ENCODE data around the gene PRUNE1.

Gene PRUNE1

DNA sequence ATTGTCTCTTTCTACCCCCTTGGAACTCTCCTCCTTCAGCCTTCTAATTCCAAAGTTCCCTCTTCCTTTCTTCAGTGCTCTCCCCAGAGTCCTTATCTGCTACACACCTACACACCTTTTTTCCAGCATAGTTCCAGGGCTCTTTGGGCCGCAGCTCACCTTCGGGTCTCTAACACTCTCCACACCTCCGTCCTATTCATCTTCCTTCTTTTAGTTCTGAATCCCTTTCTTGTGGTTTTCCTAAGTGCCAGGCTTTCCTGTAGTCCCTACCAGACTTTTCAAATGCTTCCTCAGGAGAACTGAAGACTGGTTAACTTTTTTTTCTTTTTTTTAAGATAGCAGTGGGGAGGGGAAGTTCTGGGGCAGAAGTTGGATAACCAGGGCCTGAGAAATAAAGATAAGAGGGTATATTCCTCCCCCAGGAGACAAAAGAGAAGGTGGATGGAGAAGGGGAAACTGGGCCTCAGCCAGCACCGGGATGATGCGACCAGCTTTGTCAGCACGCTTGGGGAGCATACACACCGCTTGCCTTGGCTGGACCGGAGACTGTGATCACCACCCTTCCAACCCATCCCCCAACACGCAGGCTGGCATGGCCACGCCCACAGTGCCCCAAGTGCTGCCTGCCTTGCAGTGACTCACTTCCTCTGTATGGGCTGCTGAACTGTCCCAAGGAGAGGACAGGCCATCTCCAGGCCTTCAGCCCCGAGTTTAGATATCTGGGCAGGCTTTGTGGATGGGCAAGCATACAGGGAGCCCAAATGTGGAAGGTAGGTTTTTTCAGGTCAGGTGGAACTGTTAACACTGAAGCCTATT lies 31.2 kb upstream of the PRUNE1 start:
- no peaks in the 10 kb centered on the region for H3K27me3 ChIP-seq (ENCODE audit: control insufficient read depth in 5 of 5, insufficient read depth in 4 of 5, low read length in 5 of 5)
- no peak overlapping the region for H3K27ac ChIP-seq (ENCODE audit: low read depth, low read length)
- peaks cover 12 to 59% (median 41%) of the 10 kb centered on the region in 5 donors for H3K4me1 ChIP-seq (ENCODE audit: control insufficient read depth in 5 of 5, insufficient read depth in 5 of 5, low read length in 5 of 5)
- H3K36me3 ChIP-seq (ENCODE audit: control insufficient read depth in 5 of 5, insufficient read depth in 5 of 5, low read length in 5 of 5), result no peaks in the 10 kb centered on the region
- H3K9me3 ChIP-seq (ENCODE audit: control insufficient read depth in 5 of 5, low read length in 5 of 5), result no peaks in the 10 kb centered on the region
- H3K4me3 ChIP-seq (ENCODE audit: low read depth in 1 of 5, low read length in 5 of 5), result peak overlapping the region in 1 of 5 donors; percentile 19
- peak overlapping the region in 1 of 5 donors; percentile 41 for H3K9ac ChIP-seq (ENCODE audit: low read length in 5 of 5)

DNA sequence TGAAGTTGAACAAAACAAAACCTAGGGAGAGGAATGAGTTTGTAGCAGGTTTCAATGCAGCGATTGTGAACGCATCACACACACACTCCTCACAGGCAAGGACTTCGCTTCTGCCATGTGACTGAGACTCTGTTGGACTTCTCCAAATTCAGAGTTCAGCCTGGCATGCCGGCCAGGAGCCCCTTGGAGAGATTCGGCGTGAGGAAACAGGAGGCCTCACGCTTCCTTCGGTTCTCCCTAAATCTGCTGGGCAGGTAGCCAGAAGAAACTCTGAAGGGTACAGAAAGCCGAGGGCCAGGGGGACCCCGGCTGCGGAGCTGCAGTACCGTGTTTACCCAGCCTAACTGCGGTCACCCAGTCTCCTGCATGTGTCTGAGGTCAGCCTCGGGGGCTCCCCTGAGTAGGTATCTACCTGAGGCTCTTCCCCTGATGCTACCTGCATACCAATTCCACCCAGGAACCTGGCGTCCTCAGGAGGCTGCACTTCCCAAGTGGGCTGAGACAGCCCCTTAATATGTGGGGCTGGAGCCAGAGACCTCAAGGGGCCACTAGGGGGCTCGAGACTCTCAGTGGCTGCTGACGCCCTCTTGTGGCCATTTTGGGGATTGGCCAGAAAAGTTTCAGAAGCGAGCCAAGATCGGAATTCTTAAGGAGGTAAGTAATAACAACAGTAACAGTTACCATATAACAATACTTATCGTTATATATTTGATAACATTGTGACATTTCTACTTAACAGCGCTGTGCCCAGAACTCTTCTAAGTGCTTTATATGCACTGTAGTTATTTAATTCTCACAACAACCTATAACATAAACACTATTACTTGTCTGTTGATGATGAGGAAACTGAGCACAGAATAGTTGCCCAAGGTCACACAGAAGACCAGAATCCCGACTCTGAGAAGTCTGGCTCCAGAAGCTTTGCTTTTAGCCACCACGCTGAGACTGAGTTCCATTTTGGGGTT lies 28.9 kb upstream of the PRUNE1 start:
- H3K4me1 ChIP-seq (ENCODE audit: control insufficient read depth in 5 of 5, insufficient read depth in 5 of 5, low read length in 5 of 5), result peaks cover 1 to 40% (median 22%) of the 10 kb centered on the region in 5 donors
- H3K4me3 ChIP-seq (ENCODE audit: low read depth in 1 of 5, low read length in 5 of 5), result peak overlapping the region; percentile 8 to 46 (median 22)
- H3K36me3 ChIP-seq (ENCODE audit: control insufficient read depth in 5 of 5, insufficient read depth in 5 of 5, low read length in 5 of 5), result no peaks in the 10 kb centered on the region
- H3K27me3 ChIP-seq (ENCODE audit: control insufficient read depth in 5 of 5, insufficient read depth in 4 of 5, low read length in 5 of 5), result no peaks in the 10 kb centered on the region
- peak overlapping the region in 2 of 5 donors; percentile 14 to 32 for H3K9ac ChIP-seq (ENCODE audit: low read length in 5 of 5)
- H3K27ac ChIP-seq (ENCODE audit: low read depth, low read length), result no peak overlapping the region
- no peaks in the 10 kb centered on the region for H3K9me3 ChIP-seq (ENCODE audit: control insufficient read depth in 5 of 5, low read length in 5 of 5)

DNA sequence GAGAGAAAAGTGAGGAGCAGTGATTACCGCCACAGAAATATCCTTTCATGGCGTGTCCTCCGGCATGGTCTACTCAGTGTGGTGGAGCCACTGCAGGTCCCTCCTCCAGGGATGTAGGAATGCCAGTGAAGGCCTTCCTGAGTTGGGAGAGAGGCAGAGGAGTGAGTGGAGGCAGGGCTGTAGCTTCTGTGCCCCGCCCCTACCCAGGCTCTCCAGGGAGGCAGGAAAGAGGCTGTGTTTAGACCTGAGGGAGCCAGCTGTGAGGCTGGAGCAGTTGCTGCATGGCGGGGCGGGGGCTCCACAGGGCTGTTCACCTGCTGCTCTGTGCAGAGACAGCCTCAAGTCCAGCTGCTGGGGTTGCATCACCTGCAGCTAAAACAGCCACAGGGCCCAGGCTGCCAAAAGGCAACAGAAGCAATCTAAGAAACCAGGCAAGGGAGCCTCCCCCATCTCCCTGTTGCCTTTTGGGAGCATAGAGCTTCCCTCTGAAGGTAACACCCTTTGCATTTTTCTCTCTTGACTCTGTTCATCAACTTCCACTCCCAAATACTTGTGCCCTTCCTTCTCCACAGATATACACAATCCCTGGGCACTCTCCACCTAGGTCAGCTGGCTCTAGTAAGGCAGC lies 27.0 kb upstream of the PRUNE1 start:
- Histone ChIP-seq H3K27ac (ENCODE audit: low read depth, low read length) (no peak overlapping the region), H3K9me3 (ENCODE audit: control insufficient read depth in 5 of 5, low read length in 5 of 5) (no peaks in the 10 kb centered on the region), H3K4me1 (ENCODE audit: control insufficient read depth in 5 of 5, insufficient read depth in 5 of 5, low read length in 5 of 5) (peaks cover 1 to 32% (median 17%) of the 10 kb centered on the region in 5 donors), H3K9ac (ENCODE audit: low read length in 5 of 5) (no peak overlapping the region), H3K36me3 (ENCODE audit: control insufficient read depth in 5 of 5, insufficient read depth in 5 of 5, low read length in 5 of 5) (no peaks in the 10 kb centered on the region), H3K27me3 (ENCODE audit: control insufficient read depth in 5 of 5, insufficient read depth in 4 of 5, low read length in 5 of 5) (no peaks in the 10 kb centered on the region), H3K4me3 (ENCODE audit: low read depth in 1 of 5, low read length in 5 of 5) (no peak overlapping the region)

- Histone ChIP-seq H3K27me3 (ENCODE audit: control insufficient read depth in 5 of 5, insufficient read depth in 4 of 5, low read length in 5 of 5) (no peaks in the 10 kb centered on the region), H3K36me3 (ENCODE audit: control insufficient read depth in 5 of 5, insufficient read depth in 5 of 5, low read length in 5 of 5) (no peaks in the 10 kb centered on the region), H3K4me3 (ENCODE audit: low read depth in 1 of 5, low read length in 5 of 5) (no peak within 1 kb of the TSS), H3K9me3 (ENCODE audit: control insufficient read depth in 5 of 5, low read length in 5 of 5) (no peaks in the 10 kb centered on the region), H3K9ac (ENCODE audit: low read length in 5 of 5) (peak within 1 kb of the TSS in 1 of 5 donors; percentile 29), H3K27ac (ENCODE audit: low read depth, low read length) (no peak within 1 kb of the TSS), H3K4me1 (ENCODE audit: control insufficient read depth in 5 of 5, insufficient read depth in 5 of 5, low read length in 5 of 5) (peaks cover 1 to 26% (median 15%) of the 10 kb centered on the region in 5 donors)
These were observed 26.2 kb upstream of the PRUNE1 start, which contains the start of gene ANXA9 for GRCh38 chr1:150981805-150982712. Gene ANXA9, plus strand, starts transcription at chr1:150982292. Its CDS starts 814 bp downstream, at chr1:150983106.

- Histone ChIP-seq H3K27ac (ENCODE audit: low read depth, low read length) (no peak overlapping the region), H3K27me3 (ENCODE audit: control insufficient read depth in 5 of 5, insufficient read depth in 4 of 5, low read length in 5 of 5) (no peaks in the 10 kb centered on the region), H3K4me3 (ENCODE audit: low read depth in 1 of 5, low read length in 5 of 5) (no peak overlapping the region), H3K36me3 (ENCODE audit: control insufficient read depth in 5 of 5, insufficient read depth in 5 of 5, low read length in 5 of 5) (no peaks in the 10 kb centered on the region), H3K9me3 (ENCODE audit: control insufficient read depth in 5 of 5, low read length in 5 of 5) (no peaks in the 10 kb centered on the region), H3K9ac (ENCODE audit: low read length in 5 of 5) (no peak overlapping the region), H3K4me1 (ENCODE audit: control insufficient read depth in 5 of 5, insufficient read depth in 5 of 5, low read length in 5 of 5) (no peaks in the 10 kb centered on the region)
These were observed 22.9 kb upstream of the PRUNE1 start for GRCh38 chr1:150985179-150985825.

- Histone ChIP-seq H3K4me1 (ENCODE audit: control insufficient read depth in 5 of 5, insufficient read depth in 5 of 5, low read length in 5 of 5) (no peaks in the 10 kb centered on the region), H3K27ac (ENCODE audit: low read depth, low read length) (no peak overlapping the region), H3K9me3 (ENCODE audit: control insufficient read depth in 5 of 5, low read length in 5 of 5) (no peaks in the 10 kb centered on the region), H3K4me3 (ENCODE audit: low read depth in 1 of 5, low read length in 5 of 5) (no peak overlapping the region), H3K27me3 (ENCODE audit: control insufficient read depth in 5 of 5, insufficient read depth in 4 of 5, low read length in 5 of 5) (no peaks in the 10 kb centered on the region), H3K9ac (ENCODE audit: low read length in 5 of 5) (no peak overlapping the region), H3K36me3 (ENCODE audit: control insufficient read depth in 5 of 5, insufficient read depth in 5 of 5, low read length in 5 of 5) (no peaks in the 10 kb centered on the region)
These were observed 20.3 kb upstream of the PRUNE1 start for GRCh38 chr1:150987924-150988323.

GRCh38 chr1:150992626-150993025 lies 15.6 kb upstream of the PRUNE1 start:
- Histone ChIP-seq H3K4me3 (ENCODE audit: low read depth in 1 of 5, low read length in 5 of 5) (no peak overlapping the region), H3K9me3 (ENCODE audit: control insufficient read depth in 5 of 5, low read length in 5 of 5) (no peaks in the 10 kb centered on the region), H3K27me3 (ENCODE audit: control insufficient read depth in 5 of 5, insufficient read depth in 4 of 5, low read length in 5 of 5) (no peaks in the 10 kb centered on the region), H3K36me3 (ENCODE audit: control insufficient read depth in 5 of 5, insufficient read depth in 5 of 5, low read length in 5 of 5) (peaks cover 0 to 10% (median 9%) of the 10 kb centered on the region in 5 donors), H3K9ac (ENCODE audit: low read length in 5 of 5) (no peak overlapping the region), H3K27ac (ENCODE audit: low read depth, low read length) (no peak overlapping the region), H3K4me1 (ENCODE audit: control insufficient read depth in 5 of 5, insufficient read depth in 5 of 5, low read length in 5 of 5) (peaks cover 5 to 11% (median 6%) of the 10 kb centered on the region in 5 donors)

- Histone ChIP-seq H3K27ac (ENCODE audit: low read depth, low read length) (no peak overlapping the region), H3K4me1 (ENCODE audit: control insufficient read depth in 5 of 5, insufficient read depth in 5 of 5, low read length in 5 of 5) (peaks cover 5 to 11% (median 6%) of the 10 kb centered on the region in 5 donors), H3K9ac (ENCODE audit: low read length in 5 of 5) (no peak overlapping the region)
These were observed 14.0 kb upstream of the PRUNE1 start for GRCh38 chr1:150994248-150994647.

More at GRCh38 chr1:150994248-150994647, 14.0 kb upstream of the PRUNE1 start:
- Histone ChIP-seq H3K9me3 (ENCODE audit: control insufficient read depth in 5 of 5, low read length in 5 of 5) (no peaks in the 10 kb centered on the region), H3K27me3 (ENCODE audit: control insufficient read depth in 5 of 5, insufficient read depth in 4 of 5, low read length in 5 of 5) (no peaks in the 10 kb centered on the region), H3K36me3 (ENCODE audit: control insufficient read depth in 5 of 5, insufficient read depth in 5 of 5, low read length in 5 of 5) (peaks cover 0 to 26% (median 24%) of the 10 kb centered on the region in 5 donors), H3K4me3 (ENCODE audit: low read depth in 1 of 5, low read length in 5 of 5) (no peak overlapping the region)

Data from subcutaneous abdominal adipose tissue (tissue), 5 donors.